ENCODE data around the gene PLPPR1. TPM values are rescaled to one million over a fixed set of nuclear protein-coding genes. Genes with fewer than 3 reads are reported as not detected.
A peak's percentile ranks its signal among the peaks of the same experiment; 100 is the strongest.

Gene PLPPR1
- total RNA-seq, result 1 to 10 TPM; 1.4 to 5.4 (median 1.8) TPM
- long read RNA-seq, partial matches to known transcripts, result 0 of 1 reads
- long read RNA-seq, other reads (novel, unspliced or antisense), result 0 of 1 reads

DNA sequence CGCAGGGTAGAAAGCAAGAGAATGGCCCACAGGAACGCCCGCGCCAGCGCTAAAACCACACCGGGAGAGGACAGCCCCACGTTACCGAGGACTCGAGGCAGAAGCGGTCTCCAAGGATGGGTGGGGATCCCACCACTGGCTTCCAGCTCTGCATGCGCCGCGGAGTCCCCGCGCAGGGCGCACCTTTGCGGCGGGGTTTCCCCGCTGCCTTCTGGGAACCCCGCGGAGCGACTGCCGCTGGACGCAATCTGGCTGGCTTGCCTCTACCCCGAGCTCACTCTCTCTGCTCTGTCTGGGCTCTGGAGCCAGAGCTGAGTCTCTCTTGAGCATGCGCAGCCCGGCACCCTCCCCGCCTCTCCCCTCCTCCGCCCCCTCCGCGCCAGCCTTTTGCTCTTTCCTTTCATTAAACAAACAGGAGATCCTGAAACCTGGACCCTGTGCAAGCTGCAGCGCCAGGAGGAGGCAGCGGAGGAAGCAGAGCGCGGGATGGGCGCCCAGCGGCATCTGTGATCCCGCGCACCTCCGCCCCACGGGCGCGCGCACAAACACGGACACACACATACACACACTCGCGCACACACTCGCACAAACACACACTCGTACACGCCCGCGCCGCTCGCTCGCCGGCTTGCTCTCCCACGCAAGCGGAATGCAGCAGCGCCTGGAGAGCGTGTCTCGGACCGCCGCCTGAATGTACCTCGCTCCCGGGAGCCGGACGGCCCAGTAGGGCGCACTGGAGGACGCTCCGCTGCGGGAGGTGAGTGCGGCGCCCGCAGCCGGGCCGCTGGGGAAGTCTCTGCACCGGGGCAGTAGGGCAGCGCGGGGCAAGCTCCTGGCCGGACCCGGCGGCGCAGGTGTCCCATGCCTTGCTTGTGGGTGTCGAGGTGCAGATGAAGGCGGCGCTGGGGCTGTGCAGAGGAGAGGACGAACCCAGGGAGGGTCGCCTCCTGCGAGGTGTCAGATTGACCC lies at the start of gene PLPPR1:
TSS of gene PLPPR1 (plus strand) at position 382 of the 969 bp plus-strand sequence.
- peak; percentile 67 for TF ChIP-seq POLR2A (IDR thresholded peaks at IDR 0.05)
- TF ChIP-seq, protein P1, sequence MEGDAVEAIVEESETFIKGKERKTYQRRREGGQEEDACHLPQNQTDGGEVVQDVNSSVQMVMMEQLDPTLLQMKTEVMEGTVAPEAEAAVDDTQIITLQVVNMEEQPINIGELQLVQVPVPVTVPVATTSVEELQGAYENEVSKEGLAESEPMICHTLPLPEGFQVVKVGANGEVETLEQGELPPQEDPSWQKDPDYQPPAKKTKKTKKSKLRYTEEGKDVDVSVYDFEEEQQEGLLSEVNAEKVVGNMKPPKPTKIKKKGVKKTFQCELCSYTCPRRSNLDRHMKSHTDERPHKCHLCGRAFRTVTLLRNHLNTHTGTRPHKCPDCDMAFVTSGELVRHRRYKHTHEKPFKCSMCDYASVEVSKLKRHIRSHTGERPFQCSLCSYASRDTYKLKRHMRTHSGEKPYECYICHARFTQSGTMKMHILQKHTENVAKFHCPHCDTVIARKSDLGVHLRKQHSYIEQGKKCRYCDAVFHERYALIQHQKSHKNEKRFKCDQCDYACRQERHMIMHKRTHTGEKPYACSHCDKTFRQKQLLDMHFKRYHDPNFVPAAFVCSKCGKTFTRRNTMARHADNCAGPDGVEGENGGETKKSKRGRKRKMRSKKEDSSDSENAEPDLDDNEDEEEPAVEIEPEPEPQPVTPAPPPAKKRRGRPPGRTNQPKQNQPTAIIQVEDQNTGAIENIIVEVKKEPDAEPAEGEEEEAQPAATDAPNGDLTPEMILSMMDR (IDR thresholded peaks at IDR 0.05), result peak in 2 of 4 donors; percentile 16 to 24
- H3K4me1 ChIP-seq, result peaks cover 0 to 18% (median 4%) of the 10 kb centered on the region in 4 donors
- WGBS (ENCODE audit: insufficient coverage, low coverage, low lambda C conversion rate, missing lambda C conversion rate), result 4% methylated on average over 26 of the region's 89 CpGs
- no peaks in the 10 kb centered on the region for H3K9me3 ChIP-seq
- ATAC-seq (peak; percentile 92 to 96 (median 94)), DNase-seq (peak; percentile 90 to 95 (median 93))
- H3K36me3 ChIP-seq, result no peaks in the 10 kb centered on the region
- intact Hi-C loops (cut with DNase I), result no loop called here
- peak within 1 kb of the TSS; percentile 60 to 71 (median 69) for H3K4me3 ChIP-seq
- peak within 1 kb of the TSS; percentile 61 to 87 (median 75) for H3K27ac ChIP-seq
- H3K27me3 ChIP-seq, result no peaks in the 10 kb centered on the region

DNA sequence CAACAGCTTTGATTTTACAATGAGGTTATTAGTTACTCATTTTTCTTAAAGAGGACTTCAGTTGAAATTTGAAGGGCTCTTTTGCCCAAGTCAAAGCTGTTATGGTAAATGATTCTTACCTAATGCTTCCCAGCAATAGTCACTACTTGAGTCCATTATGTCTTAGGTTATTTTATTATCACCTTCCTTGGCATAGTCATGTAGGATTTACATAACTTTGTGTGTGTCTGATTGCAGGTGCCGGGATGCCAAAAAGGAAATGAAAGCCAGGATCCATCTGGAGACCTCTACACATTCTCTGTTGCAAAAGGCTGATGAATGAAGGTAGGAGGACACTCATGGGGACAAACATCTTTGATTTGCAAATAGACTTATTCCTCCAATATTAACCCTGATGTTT lies 38.8 kb upstream of the PLPPR1 start:
- 19% methylated on average over 1 of the region's 1 CpG for WGBS (ENCODE audit: insufficient coverage, low coverage, low lambda C conversion rate, missing lambda C conversion rate)
- ATAC-seq, result no peak

DNA sequence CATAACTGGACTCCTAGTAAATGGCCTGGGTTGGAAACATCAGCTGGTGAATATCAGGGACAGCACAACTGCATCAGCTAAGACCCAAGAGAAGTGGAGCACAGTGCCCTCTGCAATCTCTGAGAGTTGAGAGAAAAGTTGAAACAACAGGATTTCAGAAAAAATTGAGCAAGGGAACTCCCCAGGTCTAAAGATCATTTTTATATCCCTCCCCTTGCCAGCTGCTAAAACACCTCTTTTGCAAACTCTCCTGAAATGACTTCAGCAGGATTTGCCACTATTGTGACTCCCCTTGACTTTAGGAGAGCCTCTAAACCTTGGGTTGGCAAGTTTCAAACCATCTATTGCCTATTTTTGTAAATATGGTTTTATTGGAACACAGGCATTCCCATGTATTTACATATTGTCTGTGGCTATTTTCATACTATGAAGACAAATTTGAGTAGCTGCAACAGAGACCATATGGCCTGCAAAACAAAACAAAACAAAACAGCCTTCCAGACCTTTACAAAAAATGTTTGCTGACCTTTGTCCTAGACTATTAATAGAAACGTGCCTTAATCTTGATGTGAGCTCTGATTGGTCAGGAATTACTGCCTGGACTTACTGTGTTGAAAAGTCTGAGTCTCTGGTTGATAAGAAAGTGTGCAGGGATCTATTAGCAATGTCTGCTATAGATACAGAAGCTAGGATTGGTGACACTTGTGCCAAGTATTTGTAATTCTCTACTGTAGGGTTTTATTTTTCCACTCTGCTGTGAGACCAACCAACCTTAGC lies 37.7 kb upstream of the PLPPR1 start:
- intact Hi-C loops (cut with DNase I), result no loop called here
- no peak for TF ChIP-seq POLR2A (IDR thresholded peaks at IDR 0.05)
- TF ChIP-seq, protein P1 (IDR thresholded peaks at IDR 0.05), result no peak

More for the DNA sequence above, 38.8 kb upstream of the PLPPR1 start:
- TF ChIP-seq POLR2A (IDR thresholded peaks at IDR 0.05), result no peak
- TF ChIP-seq, protein P1 (IDR thresholded peaks at IDR 0.05), result no peak
- intact Hi-C loops (cut with DNase I), result no loop called here
- no peaks in the 10 kb centered on the region for H3K27me3 ChIP-seq
- DNase-seq, result no peak
- H3K4me3 ChIP-seq, result no peak overlapping the region
- H3K4me1 ChIP-seq, result no peaks in the 10 kb centered on the region
- no peaks in the 10 kb centered on the region for H3K9me3 ChIP-seq
- H3K36me3 ChIP-seq, result no peaks in the 10 kb centered on the region
- no peak overlapping the region for H3K27ac ChIP-seq

DNA sequence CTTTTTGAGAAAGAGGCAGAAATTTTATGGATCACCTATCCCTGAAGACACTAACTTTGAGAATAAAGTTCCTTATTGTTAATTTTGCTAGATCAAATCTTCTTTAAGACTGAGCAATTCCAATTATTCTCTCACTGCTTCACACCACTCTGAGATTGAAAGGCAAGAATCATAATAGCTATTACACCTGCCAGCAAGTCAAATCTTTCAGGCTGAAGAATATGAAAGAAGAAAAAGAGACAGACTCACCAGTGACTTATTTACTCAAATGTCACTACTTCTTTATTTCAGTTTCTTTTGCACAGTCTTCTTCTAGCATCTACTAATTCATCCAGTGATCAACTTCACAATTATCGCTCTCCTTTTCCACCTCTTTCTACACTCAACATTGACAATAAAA lies 35.9 kb upstream of the PLPPR1 start:
- Histone ChIP-seq H3K4me3 (no peak overlapping the region), H3K36me3 (no peaks in the 10 kb centered on the region), H3K27me3 (no peaks in the 10 kb centered on the region), H3K9me3 (no peaks in the 10 kb centered on the region), H3K27ac (no peak overlapping the region), H3K4me1 (no peaks in the 10 kb centered on the region)
- intact Hi-C loops (cut with DNase I), result no loop called here
- DNase-seq (no peak), ATAC-seq (no peak)
- no peak for TF ChIP-seq POLR2A (IDR thresholded peaks at IDR 0.05)
- TF ChIP-seq, protein P1 (IDR thresholded peaks at IDR 0.05), result no peak
- WGBS (ENCODE audit: insufficient coverage, low coverage, low lambda C conversion rate, missing lambda C conversion rate), result 88% methylated on average over 1 of the region's 1 CpG

More for the DNA sequence above, 37.7 kb upstream of the PLPPR1 start:
- Histone ChIP-seq H3K4me3 (no peak overlapping the region), H3K9me3 (no peaks in the 10 kb centered on the region), H3K27me3 (no peaks in the 10 kb centered on the region), H3K36me3 (no peaks in the 10 kb centered on the region), H3K4me1 (no peaks in the 10 kb centered on the region), H3K27ac (peak overlapping the region in 1 of 3 donors; percentile 21)
- DNase-seq (no peak), ATAC-seq (peak; percentile 54 to 76 (median 71))
- 6% methylated on average over 1 of the region's 1 CpG for WGBS (ENCODE audit: insufficient coverage, low coverage, low lambda C conversion rate, missing lambda C conversion rate)
